SK-N-SH treated with all-trans-retinoic acid at 6 μM for 48 hours (cell line): Measurements from ENCODE around the gene LDB2.

Experiments used
- ATAC-seq: fragments of 200-7000 bp; cut with Tn5 transposase; 3 replicates; pipeline ENCODE4 v1.9.1; 2020; ENCODE audit warnings: mild to moderate bottlenecking, moderate library complexity
- ARNTL ChIP-seq: fragments of 450-650 bp; formaldehyde crosslinking; IDR thresholded peaks from 2 replicates; pipeline ENCODE4 v1.5.0; 2020; ENCODE audit warnings: low read depth, mild to moderate bottlenecking, moderate library complexity, borderline replicate concordance
- BACH2 ChIP-seq: fragments of 250-450 bp; sonication (Bioruptor Pico); IDR thresholded peaks from 2 replicates; pipeline ENCODE4 v1.9.0; 2021; ENCODE audit warnings: mild to moderate bottlenecking, borderline replicate concordance
- CREB5 ChIP-seq: fragments of 250-450 bp; sonication (Bioruptor Pico); IDR thresholded peaks from 2 replicates; pipeline ENCODE4 v1.5.1; 2020; ENCODE audit warnings: low read depth, mild to moderate bottlenecking, moderate library complexity
- CSDC2 ChIP-seq: fragments of 250-450 bp; sonication (Bioruptor Pico); IDR thresholded peaks from 2 replicates; pipeline ENCODE4 v1.5.0; 2020; ENCODE audit warnings: mild to moderate bottlenecking, moderate library complexity
- CSRNP3 ChIP-seq: fragments of 250-450 bp; sonication (Bioruptor Pico); IDR thresholded peaks from 2 replicates; pipeline ENCODE4 v1.5.1; 2021; ENCODE audit warnings: mild to moderate bottlenecking, moderate library complexity
- ESRRG ChIP-seq: fragments of 250-450 bp; sonication (Bioruptor Pico); IDR thresholded peaks from 2 replicates; pipeline ENCODE4 v1.6.1; 2021; ENCODE audit warnings: mild to moderate bottlenecking
- GLIS3 ChIP-seq: fragments of 250-450 bp; sonication (Bioruptor Pico); IDR thresholded peaks from 2 replicates; pipeline ENCODE4 v1.5.0; 2020; ENCODE audit warnings: mild to moderate bottlenecking, moderate library complexity
- ISL1 ChIP-seq: fragments of 250-450 bp; sonication (Bioruptor Pico); IDR thresholded peaks from 2 replicates; pipeline ENCODE4 v2.1.2; 2022; ENCODE audit warnings: mild to moderate bottlenecking, moderate library complexity
- OSR1 ChIP-seq: fragments of 250-450 bp; sonication (Bioruptor Pico); IDR thresholded peaks from 2 replicates; pipeline ENCODE4 v1.8.0; 2022; ENCODE audit warnings: moderate library complexity, mild to moderate bottlenecking, inconsistent platforms
- PATZ1 ChIP-seq: fragments of 250-450 bp; sonication (Bioruptor Pico); IDR thresholded peaks from 2 replicates; pipeline ENCODE4 v1.8.0; 2020; ENCODE audit warnings: mild to moderate bottlenecking, moderate library complexity, borderline replicate concordance
- POU6F1 ChIP-seq: fragments of 250-450 bp; sonication (Bioruptor Pico); IDR thresholded peaks from 2 replicates; pipeline ENCODE4 v1.8.0; 2021; ENCODE audit warnings: low read depth, mild to moderate bottlenecking, moderate library complexity, borderline replicate concordance
- PPARA ChIP-seq: fragments of 250-450 bp; sonication (Bioruptor Pico); IDR thresholded peaks from 2 replicates; pipeline ENCODE4 v1.5.0; 2020; ENCODE audit warnings: mild to moderate bottlenecking, borderline replicate concordance
- RARB ChIP-seq: fragments of 250-450 bp; sonication (Bioruptor Pico); IDR thresholded peaks from 2 replicates; pipeline ENCODE4 v1.8.0; 2021; ENCODE audit warnings: mild to moderate bottlenecking, moderate library complexity
- SNAI2 ChIP-seq: fragments of 250-450 bp; sonication (Bioruptor Pico); IDR thresholded peaks from 2 replicates; pipeline ENCODE4 v1.5.0; 2020; ENCODE audit warnings: mild to moderate bottlenecking, moderate library complexity
- TCF4 ChIP-seq: fragments of 250-450 bp; sonication (Bioruptor Pico); IDR thresholded peaks from 2 replicates; pipeline ENCODE4 v1.8.0; 2021; ENCODE audit warnings: mild to moderate bottlenecking, moderate library complexity, borderline replicate concordance
- TOX ChIP-seq: fragments of 250-450 bp; sonication (Bioruptor Pico); IDR thresholded peaks from 2 replicates; pipeline ENCODE4 v1.8.0; 2021; ENCODE audit warnings: mild to moderate bottlenecking, moderate library complexity, borderline replicate concordance
- TSHZ2 ChIP-seq: fragments of 250-450 bp; sonication (Bioruptor Pico); IDR thresholded peaks from 2 replicates; pipeline ENCODE4 v1.5.0; 2020; ENCODE audit warnings: mild to moderate bottlenecking, moderate library complexity
- ZC3H10 ChIP-seq: fragments of 250-450 bp; sonication (Bioruptor Pico); IDR thresholded peaks from 2 replicates; pipeline ENCODE4 v1.5.1; 2021; ENCODE audit warnings: mild to moderate bottlenecking, moderate library complexity
- ZFP3 ChIP-seq: fragments of 250-450 bp; sonication (Bioruptor Pico); IDR thresholded peaks from 2 replicates; pipeline ENCODE4 v1.5.0; 2020; ENCODE audit warnings: mild to moderate bottlenecking, moderate library complexity
- ZFP30 ChIP-seq: fragments of 450-650 bp; formaldehyde crosslinking; IDR thresholded peaks from 2 replicates; pipeline ENCODE4 v1.5.0; 2022; ENCODE audit warnings: mild to moderate bottlenecking, moderate library complexity
- ZNF565 ChIP-seq: fragments of 450-650 bp; formaldehyde crosslinking; conservative IDR thresholded peaks from 2 replicates; pipeline ENCODE4 v1.5.0; 2020; ENCODE audit warnings: low read depth, mild to moderate bottlenecking, moderate library complexity
- ZNF70 ChIP-seq: fragments of 450-650 bp; formaldehyde crosslinking; IDR thresholded peaks from 2 replicates; pipeline ENCODE4 v1.5.0; 2020; ENCODE audit warnings: mild to moderate bottlenecking, moderate library complexity

Gene LDB2

GRCh38 chr4:16659079-16659478 is 239.4 kb downstream of the LDB2 start:
- ATAC-seq = peak; percentile 93

GRCh38 chr4:16658183-16658582 is 240.3 kb downstream of the LDB2 start:
- TF ChIP-seq CSDC2 (CRISPR knock-in tag) (no peak), ZFP30 (CRISPR knock-in tag) (no peak), POU6F1 (CRISPR knock-in tag) (no peak), CREB5 (CRISPR knock-in tag) (no peak), SNAI2 (CRISPR knock-in tag) (no peak), GLIS3 (CRISPR knock-in tag) (no peak), PPARA (CRISPR knock-in tag) (no peak), ZNF565 (CRISPR knock-in tag) (no peak), OSR1 (CRISPR knock-in tag) (no peak), RARB (CRISPR knock-in tag) (no peak), PATZ1 (no peak)
- ATAC-seq = peak; percentile 59

More at GRCh38 chr4:16659079-16659478, 239.4 kb downstream of the LDB2 start:
- TF ChIP-seq BACH2 = no peak
- TF ChIP-seq GLIS3 (CRISPR knock-in tag) = no peak
- no peak for TF ChIP-seq ARNTL
- no peak for TF ChIP-seq OSR1 (CRISPR knock-in tag)
- TF ChIP-seq RARB (CRISPR knock-in tag) = no peak
- TF ChIP-seq ZC3H10 = no peak
- no peak for TF ChIP-seq POU6F1 (CRISPR knock-in tag)
- TF ChIP-seq TCF4 = no peak
- TF ChIP-seq TOX = no peak
- no peak for TF ChIP-seq CSDC2 (CRISPR knock-in tag)
- no peak for TF ChIP-seq ISL1 (CRISPR knock-in tag)
- no peak for TF ChIP-seq PATZ1
- TF ChIP-seq SNAI2 (CRISPR knock-in tag) = no peak
- TF ChIP-seq TSHZ2 (CRISPR knock-in tag) = no peak
- no peak for TF ChIP-seq PPARA (CRISPR knock-in tag)
- TF ChIP-seq, all 23 proteins: peak for 0

GRCh38 chr4:16655111-16655510 is 243.3 kb downstream of the LDB2 start:
- ATAC-seq = no peak
- TF ChIP-seq SNAI2 (CRISPR knock-in tag) (no peak), OSR1 (CRISPR knock-in tag) (no peak), CSRNP3 (no peak), TOX (no peak), ARNTL (no peak), ESRRG (CRISPR knock-in tag) (no peak), ZNF70 (CRISPR knock-in tag) (no peak), ZFP3 (CRISPR knock-in tag) (no peak), ZC3H10 (no peak), ZFP30 (CRISPR knock-in tag) (no peak), RARB (CRISPR knock-in tag) (no peak), PATZ1 (no peak), CSDC2 (CRISPR knock-in tag) (no peak), TCF4 (no peak)
